Activated effector memory CD4-positive, alpha-beta T cell treated with anti-CD3 and anti-CD28 coated beads, Interleukin-2, amount 50 U/mL, for 16 hours (primary cell): Measurements from ENCODE around the gene CENPS.
"Not testable (repeated sequence)": the region's sequence is repeated elsewhere in the genome, so short reads cannot be mapped to it uniquely, and the experiment has no call there.

Source experiments
- DNase-seq: peaks from one replicate; pipeline ENCODE4 v3.0.0-alpha.2; 2020

CENPS gene

DNA sequence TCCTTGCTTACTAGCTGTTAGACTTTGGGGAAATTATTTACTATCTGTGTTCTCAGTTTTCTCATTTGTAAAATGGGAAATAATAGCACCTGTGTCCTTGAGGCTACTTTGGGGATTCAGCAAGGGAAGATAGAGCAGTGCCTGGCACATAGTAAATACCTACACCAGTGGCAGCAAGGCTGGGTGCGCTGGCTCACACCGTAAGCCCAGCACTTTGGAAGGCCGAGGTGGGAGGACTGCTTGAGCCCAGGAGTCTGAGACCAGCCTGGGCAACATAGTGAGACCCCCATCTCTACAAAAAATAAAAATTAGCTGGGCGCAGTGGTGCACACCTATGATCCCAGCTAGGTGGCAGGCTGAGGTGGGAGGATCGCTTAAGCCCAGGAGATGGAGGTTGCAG is 8.6 kb upstream of the CENPS start:
- no peak for DNase-seq

DNA sequence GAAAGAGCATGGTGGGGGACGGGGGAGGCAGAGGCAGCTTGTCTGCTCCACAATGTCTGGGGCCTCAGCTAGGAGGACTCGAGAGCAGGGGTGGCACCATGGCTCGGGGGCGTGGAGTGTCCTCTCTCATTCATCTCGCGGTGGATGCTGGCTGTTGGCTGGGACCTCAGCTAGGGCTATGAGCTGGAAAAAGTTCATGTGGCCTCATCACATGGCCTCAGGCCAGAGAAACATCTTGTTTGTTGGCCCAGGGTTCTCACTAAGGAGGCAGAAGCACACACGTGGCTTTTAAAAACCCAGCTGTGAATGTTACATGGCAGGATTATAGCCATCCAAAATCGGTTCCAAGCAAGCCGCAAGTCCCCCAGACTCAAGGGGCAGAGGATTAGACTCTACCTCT is 6.2 kb upstream of the CENPS start:
- no peak for DNase-seq

DNA sequence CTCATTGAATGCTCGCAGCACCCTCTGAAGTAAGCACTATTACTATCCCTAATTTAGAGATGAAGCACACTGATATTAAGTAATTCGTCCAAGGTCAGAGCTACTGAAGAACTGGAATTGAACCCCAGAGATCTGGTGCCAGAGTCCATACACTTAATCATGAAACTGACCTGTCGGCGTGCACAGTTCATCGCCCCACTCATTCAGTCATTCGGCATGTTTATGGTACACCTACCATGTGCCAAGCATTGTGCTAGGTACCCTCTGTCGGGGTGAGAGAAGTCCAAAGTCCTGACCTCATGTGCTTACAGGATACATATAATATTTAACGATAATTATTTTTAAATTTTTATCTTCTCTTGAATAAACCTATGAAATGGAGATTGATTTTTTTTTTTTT is 5.6 kb upstream of the CENPS start:
- DNase-seq: no peak

DNA sequence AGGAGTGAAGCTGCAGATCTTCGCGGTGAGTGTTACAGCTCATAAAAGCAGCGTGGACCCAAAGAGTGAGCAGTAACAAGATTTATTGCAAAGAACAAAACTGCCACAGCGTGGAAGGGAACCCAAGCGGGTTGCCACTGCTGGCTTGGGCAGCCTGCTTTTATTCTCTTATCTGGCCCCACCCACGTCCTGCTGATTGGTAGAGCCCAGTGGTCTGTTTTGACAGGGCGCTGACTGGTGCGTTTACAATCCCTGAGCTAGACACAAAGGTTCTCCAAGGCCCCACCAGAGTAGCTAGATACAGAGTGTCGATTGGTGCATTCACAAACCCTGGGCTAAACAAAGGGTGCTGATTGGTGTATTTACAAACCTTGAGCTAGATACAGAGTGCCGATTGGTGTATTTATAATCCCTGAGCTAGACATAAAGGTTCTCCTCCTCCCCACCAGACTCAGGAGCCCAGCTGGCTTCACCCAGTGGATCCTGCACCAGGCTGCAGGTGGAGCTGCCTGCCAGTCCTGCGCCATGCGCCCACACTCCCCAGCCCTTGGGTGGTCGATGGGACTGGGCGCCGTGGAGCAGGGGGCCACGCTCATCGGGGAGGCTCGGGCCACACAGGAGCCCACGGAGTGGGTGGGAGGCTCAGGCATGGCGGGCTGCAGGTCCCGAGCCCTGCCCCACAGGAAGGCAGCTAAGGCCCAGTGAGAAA is 4.3 kb upstream of the CENPS start:
- DNase-seq: not testable (repeated sequence)

DNA sequence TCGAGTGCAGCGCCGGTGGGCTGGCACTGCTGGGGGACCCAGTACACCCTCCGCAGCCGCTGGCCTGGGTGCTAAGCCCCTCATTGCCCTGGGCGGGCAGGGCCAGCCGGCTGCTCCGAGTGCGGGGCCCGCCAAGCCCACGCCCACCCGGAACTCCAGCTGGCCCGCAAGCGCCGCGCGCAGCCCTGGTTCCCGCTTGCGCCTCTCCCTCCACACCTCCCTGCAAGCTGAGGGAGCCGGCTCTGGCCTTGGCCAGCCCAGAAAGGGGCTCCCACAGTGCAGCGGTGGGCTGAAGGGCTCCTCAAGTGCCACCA is 3.7 kb upstream of the CENPS start:
- DNase-seq: not testable (repeated sequence)

DNA sequence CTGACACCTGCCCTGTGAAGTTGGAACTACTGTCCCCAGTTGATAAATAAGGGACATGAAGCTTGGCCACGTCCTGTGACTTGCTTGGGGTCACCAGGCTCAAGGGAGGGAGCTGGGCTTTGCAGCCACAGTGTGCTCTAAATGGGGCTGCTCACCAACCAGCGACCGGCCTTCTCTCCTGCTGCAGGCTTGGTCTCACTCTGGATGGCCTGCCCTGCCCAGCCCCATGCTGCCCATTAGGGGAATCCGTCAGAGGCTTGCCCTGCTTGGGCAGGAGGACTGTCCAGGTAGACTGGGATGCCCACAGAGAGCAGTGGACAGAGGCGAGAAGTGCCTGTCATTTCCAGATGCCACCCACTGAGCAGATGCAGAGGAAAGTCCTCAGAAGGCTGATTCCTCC is 1.2 kb upstream of the CENPS start:
- DNase-seq: no peak

DNA sequence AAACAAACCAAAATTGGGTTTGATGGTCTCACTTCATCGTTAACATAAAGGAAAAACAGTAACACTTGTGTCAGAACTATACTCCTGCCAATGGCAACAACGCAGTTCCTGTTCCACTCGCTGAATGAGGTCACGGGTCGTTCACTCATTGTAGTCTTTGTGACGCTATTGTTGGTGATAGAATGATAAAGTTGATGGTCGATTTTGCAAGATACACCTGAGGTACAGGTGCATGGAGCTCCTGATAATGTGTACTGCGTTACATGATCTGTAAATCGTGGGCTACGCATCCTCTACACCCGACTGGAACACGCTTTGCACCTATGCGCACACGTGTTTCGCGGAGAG is 391 bp upstream of the CENPS start:
- no peak for DNase-seq

- DNase-seq: no peak
Observed at GRCh38 chr1:10431070-10431730, 967 bp downstream of the CENPS start.

DNA sequence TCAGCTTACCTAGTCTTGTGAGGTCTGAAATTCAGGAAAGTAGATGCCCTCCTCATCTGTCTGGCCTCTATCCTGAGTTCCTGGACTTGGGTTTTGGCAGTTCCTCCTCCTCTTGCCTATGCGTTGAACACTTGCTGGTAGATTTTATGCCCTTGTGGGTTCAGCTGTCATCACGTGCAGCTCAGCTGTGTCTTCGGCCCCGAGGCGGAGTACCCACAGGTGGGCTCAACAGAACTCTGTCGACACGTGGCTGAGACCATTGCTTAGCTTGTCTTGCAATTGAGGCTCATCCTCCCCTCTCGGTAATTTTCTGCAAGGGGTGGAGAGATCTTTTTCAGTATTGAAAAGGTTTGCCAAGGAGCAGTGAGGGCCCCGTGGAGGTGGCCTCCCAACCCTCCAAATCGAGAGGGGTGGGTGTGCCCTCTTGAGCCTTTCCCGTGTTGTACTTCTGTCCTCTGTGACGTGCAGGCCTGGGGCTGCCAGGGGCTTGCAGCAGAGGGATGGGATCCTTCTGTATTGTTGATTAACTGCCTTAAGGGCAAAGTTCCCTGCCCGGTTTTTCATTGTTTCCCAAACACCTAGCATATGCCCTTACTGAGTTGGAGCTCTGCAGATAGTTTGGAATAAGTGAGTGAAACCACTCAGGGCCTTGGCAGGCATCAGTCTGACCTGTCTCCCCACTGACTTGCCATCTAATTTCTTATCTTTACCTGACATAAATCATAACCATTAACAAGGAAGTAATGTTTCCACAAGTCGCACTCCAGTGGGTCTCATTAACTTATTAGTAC is 2.9 kb downstream of the CENPS start:
- DNase-seq: no peak

DNA sequence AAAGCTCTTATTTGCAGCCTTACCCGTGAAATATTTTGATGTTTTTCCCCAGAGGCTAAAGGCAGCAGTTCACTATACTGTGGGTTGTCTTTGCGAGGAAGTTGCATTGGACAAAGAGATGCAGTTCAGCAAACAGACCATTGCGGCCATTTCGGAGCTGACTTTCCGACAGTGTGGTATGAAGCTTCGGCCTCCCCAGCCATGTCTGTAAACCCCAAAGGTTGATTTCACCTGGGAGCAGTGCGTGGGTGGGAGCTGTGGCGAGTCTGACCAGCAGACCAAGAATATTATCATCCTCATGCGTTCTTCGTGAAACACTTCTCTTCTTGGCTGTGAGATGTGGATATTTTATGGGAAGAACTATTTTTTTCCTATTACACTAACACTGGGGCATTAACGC is 3.6 kb downstream of the CENPS start:
- no peak for DNase-seq

DNA sequence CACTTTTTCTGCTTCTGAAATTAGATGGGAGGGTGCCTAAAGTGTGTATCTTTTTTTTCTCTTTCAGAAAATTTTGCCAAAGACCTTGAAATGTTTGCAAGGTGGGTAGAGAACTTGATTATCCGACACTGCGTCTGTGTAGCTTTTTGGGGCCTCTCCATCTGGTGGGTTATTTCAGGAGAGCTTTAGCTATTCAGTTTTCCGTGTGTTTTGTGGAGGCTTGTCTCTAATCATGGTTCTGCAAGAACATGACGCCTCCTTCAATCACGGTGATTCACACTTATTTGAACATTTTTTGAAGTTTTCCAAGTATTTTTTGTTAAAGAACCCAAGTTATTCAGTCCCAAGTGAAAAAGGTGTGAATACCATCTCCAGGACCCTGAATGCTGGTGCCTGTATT is 4.4 kb downstream of the CENPS start:
- DNase-seq: no peak

DNA sequence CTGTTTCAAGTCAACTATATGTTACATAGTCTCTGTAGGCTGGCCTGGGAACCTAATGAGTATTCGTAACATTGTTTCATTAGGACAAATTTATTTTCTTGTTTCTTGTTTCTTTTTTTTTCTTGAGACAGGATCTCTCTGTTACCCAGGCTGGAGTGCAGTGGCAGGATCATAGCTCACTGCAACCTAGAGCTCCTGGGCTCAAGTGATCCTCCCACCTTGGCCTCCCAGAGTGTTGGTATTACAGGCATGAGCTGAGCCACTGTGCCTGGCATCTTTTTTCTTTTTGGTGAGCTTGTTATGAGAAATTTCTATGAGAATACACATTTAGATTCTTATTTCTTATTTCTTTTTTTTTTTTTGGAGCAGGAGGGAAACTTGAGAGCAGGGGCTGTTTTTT is 6.8 kb downstream of the CENPS start:
- no peak for DNase-seq

DNA sequence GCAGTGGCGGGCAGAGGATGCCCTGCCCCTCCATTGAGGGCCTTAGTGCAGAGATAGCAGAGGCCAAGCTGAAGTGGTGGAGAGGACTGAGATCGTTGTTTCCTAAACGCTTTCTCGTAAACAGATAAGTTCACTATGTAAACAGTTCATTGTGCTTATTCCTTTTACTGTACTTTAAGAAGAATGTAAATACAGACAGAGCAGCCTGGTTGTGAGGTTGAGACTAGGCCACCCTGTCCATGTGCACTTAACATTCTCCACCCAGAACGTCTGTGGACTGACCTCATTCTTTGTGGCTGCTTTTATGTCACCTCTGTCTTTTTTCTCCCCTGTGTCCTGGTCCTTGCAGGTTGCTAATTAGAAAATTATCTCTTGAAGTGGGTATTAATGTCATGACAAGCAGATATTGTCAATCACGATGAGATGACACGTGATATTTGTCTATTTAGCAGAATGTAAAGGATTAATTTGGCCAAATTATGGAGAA is 8.5 kb downstream of the CENPS start:
- DNase-seq: no peak

GRCh38 chr1:10440305-10440704 is 10.1 kb downstream of the CENPS start:
- DNase-seq: no peak

DNA sequence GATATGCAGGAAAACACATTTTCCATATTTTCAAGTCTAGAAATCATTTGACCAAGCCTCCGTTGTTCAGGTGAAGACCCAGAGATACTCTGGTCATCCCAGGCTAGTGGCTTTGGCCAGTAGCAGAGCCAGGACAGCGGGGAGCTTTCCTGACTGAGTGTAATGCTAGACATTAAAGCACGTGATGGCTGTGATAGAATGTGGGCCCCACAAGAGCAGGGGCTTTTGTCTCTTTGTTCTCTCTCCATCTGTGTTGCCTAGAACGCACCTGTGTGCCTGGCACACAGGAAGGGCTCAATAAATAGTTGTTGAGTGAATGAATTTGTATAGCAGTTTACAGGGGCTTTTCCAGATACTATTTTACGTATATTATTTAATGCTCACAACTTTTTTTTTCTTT is 10.6 kb downstream of the CENPS start:
- DNase-seq: no peak

DNA sequence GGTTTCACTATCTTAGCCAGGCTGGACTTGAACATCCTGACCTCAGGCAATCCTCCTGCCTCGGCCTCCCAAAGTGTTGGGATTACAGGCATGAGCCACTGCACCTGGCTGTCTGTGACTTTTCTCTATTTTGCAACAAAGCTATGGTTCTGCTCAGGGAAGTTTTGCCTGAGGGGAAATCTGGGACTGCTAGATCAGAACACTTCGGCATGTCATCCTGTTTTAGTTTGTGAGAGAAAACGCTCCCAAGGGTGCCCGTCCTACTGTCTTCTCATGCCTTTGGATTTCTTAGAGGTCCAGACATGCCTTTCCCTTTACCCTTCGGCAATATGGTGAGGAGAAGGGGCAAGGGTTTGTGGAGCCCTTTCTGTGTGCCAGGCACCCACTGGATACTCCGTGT is 14.0 kb downstream of the CENPS start:
- no peak for DNase-seq

DNA sequence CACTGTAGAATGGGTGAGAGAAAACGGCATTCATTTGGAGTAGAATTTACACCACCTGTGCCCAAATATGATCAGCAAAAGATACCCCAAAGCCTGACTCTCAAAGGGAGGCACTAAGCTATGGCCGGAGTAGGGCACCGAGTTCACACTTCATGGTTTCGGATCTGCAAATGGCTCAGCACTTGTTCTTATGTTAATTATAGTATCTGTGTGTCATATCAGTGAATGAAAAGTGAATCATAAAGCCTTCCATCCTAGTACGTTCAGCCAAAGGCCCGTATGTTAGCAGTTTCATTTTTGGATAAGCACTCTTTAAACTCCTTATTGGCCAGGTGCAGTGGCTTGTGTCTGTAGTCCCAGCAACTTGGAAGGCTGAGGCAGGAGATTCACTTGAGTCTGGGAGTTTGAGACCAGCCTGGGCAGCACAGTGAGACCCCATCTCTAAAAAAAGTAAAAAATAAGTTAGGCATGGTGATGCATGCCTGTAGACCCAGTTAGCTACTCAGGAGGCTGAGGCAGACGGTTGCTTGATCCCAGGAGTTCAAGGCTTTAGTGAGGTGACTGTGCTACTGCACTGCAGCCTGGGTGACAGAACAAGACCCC is 14.7 kb downstream of the CENPS start:
- no peak for DNase-seq

DNA sequence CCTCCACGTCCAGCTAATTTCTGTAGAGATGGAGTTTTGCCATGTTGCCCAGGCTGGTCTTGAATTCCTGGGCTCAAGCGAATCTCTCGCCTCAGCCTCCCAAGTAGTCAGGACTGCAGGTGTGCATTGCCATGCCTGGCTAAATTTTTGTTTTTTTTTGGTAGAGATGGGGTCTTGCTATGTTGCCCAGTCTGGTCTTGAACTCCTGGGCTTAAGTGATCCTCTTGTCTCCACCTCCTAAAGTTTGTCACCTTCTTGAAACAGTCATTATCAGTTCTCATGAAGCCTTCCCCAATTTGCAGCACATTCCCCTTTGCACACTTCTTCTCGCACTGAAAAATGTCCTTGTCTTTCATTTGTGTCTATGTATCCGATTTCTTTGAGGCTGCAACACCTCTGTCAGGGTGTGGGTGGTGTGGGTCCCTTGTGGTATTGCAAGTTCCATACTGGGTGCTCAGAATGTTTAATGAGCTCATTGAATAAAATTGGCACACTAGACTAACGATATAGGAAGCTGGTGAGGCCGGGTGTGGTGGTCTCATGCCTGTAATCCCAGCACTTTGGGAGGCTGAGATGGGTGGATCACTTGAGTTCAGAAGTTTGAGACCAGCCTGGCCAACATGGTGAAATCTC is 16.7 kb downstream of the CENPS start:
- no peak for DNase-seq

DNA sequence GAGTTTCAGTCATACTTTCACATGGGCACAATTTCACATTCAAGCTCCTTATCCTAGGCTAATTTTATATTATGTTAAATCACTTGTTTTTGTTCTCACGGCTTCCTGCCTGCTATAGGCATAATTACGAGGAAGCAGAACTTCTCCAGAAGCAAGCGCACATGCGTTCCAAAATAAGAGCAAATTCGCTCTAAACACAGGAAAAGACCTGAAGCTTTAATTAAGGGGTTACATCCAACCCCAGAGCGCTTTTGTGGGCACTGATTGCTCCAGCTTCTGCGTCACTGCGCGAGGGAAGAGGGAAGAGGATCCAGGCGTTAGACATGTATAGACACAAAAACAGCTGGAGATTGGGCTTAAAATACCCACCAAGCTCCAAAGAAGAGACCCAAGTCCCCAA is 19.5 kb downstream of the CENPS start, which contains the start of gene CORT:
Gene CORT, plus strand, starts transcription at position 281 of the 400 bp plus-strand sequence. CDS start 193 bp downstream, outside the sequence.
- DNase-seq: no peak

DNA sequence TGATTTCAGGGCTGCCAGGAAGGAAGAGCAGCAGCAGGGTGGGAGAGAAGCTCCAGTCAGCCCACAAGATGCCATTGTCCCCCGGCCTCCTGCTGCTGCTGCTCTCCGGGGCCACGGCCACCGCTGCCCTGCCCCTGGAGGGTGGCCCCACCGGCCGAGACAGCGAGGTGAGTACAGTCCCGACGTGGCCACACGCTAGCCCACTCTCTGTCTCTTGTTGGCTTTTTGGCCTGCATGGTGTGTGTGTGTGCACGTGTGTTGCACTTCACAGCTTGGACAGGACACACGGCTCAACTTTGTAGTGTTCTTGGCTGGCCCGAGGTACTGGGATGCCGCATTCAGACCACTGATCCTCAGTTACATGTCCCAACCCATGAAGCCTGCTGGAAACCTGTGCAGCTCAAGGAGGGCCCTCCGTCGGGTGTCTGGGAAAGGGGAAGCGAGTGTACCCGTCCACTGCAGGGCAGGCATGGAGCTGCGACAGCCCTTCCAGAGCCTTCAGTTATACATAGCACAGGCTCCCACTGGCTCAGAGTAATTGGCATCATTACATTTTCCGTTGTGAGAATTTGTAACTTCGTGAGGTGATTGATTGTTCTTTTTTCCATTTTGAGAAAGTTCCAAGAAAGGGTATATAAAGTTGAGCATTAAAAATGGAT is 20.1 kb downstream of the CENPS start:
- DNase-seq: no peak

DNA sequence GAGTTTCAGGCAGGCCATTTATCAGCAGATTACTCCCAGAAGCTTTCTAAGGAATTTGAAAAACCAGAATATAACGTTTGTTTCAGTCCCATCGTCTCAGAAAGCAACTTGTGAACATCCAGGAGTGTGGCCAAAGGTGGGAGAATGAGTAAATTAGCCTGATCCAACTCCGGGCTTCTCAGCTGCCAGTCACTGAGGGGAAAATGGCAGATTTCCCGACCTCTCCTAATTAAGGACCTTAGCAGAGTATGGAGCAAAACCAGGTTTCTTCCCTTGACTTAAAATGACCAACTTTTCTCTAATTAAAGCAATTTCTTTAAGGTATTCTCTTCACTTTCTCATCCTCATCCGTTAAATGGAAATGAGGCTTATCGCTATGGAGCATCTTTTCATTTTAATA is 20.6 kb downstream of the CENPS start:
- no peak for DNase-seq

- no peak for DNase-seq
Observed at GRCh38 chr1:10451287-10451686, 21.1 kb downstream of the CENPS start.

DNA sequence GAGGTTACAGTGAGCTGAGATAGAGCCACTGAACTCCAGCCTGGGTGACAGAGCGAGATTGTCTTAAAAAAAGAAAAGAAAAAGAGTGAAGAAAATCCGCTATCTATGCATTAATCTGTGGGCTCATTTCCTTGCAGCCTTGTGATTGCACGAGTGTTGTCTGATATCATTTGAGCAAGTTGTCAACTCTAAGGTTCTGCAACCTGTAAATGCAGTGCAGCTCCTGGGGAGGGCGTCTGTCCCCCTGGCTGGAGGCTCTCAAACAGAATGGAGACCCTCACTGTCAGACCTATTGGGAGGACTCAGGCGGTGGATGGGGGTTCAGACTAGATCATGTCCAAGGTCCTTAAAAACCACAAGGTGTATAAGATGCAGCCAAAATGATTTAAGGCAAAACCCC is 25.8 kb downstream of the CENPS start:
- DNase-seq: no peak
